GM19351 (cell line): ENCODE measurements around the gene UBA6.
A peak's percentile ranks its signal among the peaks of the same experiment; 100 is the strongest.
"Not testable (repeated sequence)": the region's sequence is repeated elsewhere in the genome, so short reads cannot be mapped to it uniquely, and the experiment has no call there.

ENCODE experiments used
- ATAC-seq: cut with Tn5 transposase; IDR thresholded peaks from one replicate; pipeline ENCODE4 v1.9.1; 2021; ENCODE audit warnings: mild to moderate bottlenecking, moderate library complexity; ENCODE audit not compliant: unreplicated experiment

Gene UBA6

GRCh38 chr4:67700738-67701516, at the start of gene UBA6:
Gene UBA6 (minus strand): TSS chr4:67701155. CDS start chr4:67701119, 36 bp downstream.
- ATAC-seq: peak; percentile 97

GRCh38 chr4:67750691-67751090, 49.7 kb upstream of the UBA6 start:
- no peak for ATAC-seq

GRCh38 chr4:67749286-67749685, 48.3 kb upstream of the UBA6 start:
- ATAC-seq: no peak

- ATAC-seq: peak; percentile 66
These were observed 46.0 kb upstream of the UBA6 start for GRCh38 chr4:67746797-67747495.

GRCh38 chr4:67744561-67745283, 43.8 kb upstream of the UBA6 start:
- no peak for ATAC-seq

- ATAC-seq: no peak
These were observed 42.2 kb upstream of the UBA6 start for GRCh38 chr4:67743194-67743593.

GRCh38 chr4:67736262-67736661, 35.3 kb upstream of the UBA6 start:
- no peak for ATAC-seq

GRCh38 chr4:67735325-67735724, 34.4 kb upstream of the UBA6 start:
- ATAC-seq: no peak

GRCh38 chr4:67730511-67730910, 29.6 kb upstream of the UBA6 start:
- ATAC-seq: not testable (repeated sequence)

GRCh38 chr4:67727124-67727850, 26.3 kb upstream of the UBA6 start:
- ATAC-seq: no peak

- no peak for ATAC-seq
These were observed 25.0 kb upstream of the UBA6 start for GRCh38 chr4:67725981-67726380.

- no peak for ATAC-seq
These were observed 24.2 kb upstream of the UBA6 start for GRCh38 chr4:67725132-67725531.

GRCh38 chr4:67723949-67724348, 23.0 kb upstream of the UBA6 start:
- ATAC-seq: no peak

GRCh38 chr4:67723341-67723740, 22.4 kb upstream of the UBA6 start:
- ATAC-seq: no peak

- no peak for ATAC-seq
These were observed 21.0 kb upstream of the UBA6 start for GRCh38 chr4:67721770-67722597.

GRCh38 chr4:67721315-67721769, 20.4 kb upstream of the UBA6 start:
- no peak for ATAC-seq

GRCh38 chr4:67719953-67720617, 19.1 kb upstream of the UBA6 start:
- ATAC-seq: no peak

- no peak for ATAC-seq
These were observed 17.9 kb upstream of the UBA6 start for GRCh38 chr4:67718848-67719247.

GRCh38 chr4:67717586-67717985, 16.6 kb upstream of the UBA6 start:
- ATAC-seq: no peak

GRCh38 chr4:67714955-67715354, 14.0 kb upstream of the UBA6 start:
- no peak for ATAC-seq
